Measurements from ENCODE around the gene FAM83G.
A peak's percentile ranks its signal among the peaks of the same experiment; 100 is the strongest.

FAM83G gene

GRCh38 chr17:18985475-18985874 lies 19.1 kb downstream of the FAM83G start:
- H3K27me3 Mint-ChIP-seq: no peaks in the 10 kb centered on the region
- H3K4me3 Mint-ChIP-seq: no peak overlapping the region
- H3K27ac Mint-ChIP-seq: no peak overlapping the region
- no peaks in the 10 kb centered on the region for H3K9me3 Mint-ChIP-seq
- peaks cover 4 to 16% of the 10 kb centered on the region in 2 donors for H3K4me1 Mint-ChIP-seq (ENCODE audit: low read depth in 2 of 2)
- no peaks in the 10 kb centered on the region for H3K36me3 Mint-ChIP-seq (ENCODE audit: insufficient read depth)
- DNase-seq (no peak), ATAC-seq (replicated peaks) (no peak)

DNA sequence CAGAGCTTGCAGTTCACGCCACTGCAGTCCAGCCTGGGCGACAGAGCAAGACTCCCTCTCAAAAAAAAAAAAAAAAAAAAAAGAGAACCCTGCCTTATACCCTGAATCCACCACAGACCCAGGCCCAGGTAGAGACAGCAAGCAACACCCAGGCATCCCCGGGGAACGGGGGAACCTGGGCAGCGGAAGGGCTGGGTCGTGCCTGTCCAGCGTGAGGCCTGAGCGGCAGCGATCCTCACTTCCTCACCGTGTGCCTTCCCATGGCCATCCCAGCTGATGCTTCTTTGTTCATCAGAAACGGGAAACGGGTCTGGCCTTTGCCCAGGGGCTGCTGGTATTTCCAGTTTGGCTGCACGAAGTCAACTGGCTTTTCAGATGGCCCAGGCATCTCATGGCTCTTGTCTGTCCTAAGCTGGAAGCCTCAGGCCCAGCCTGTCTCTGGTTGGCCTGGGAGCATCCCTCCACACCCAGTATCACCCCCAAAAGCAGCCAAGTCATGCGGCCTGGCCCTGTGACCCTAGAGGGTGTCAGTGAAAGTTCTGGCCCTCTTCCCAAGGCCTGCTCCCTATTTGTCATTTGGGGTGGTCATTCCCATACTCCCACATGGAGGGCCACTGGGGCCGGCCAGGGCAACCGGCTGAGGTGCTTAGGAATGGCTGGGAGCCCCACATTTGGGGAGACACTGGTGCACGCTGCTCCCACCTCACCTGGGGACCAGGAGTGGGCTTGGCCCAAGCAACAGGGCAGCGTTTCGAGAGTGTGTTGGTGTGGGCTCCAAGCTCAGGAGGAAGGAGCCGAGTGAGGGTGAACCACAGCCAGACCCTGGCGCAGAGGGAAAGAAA lies 20.1 kb downstream of the FAM83G start:
- H3K4me1 Mint-ChIP-seq (ENCODE audit: low read depth in 2 of 2): peaks cover 4 to 12% of the 10 kb centered on the region in 2 donors

DNA sequence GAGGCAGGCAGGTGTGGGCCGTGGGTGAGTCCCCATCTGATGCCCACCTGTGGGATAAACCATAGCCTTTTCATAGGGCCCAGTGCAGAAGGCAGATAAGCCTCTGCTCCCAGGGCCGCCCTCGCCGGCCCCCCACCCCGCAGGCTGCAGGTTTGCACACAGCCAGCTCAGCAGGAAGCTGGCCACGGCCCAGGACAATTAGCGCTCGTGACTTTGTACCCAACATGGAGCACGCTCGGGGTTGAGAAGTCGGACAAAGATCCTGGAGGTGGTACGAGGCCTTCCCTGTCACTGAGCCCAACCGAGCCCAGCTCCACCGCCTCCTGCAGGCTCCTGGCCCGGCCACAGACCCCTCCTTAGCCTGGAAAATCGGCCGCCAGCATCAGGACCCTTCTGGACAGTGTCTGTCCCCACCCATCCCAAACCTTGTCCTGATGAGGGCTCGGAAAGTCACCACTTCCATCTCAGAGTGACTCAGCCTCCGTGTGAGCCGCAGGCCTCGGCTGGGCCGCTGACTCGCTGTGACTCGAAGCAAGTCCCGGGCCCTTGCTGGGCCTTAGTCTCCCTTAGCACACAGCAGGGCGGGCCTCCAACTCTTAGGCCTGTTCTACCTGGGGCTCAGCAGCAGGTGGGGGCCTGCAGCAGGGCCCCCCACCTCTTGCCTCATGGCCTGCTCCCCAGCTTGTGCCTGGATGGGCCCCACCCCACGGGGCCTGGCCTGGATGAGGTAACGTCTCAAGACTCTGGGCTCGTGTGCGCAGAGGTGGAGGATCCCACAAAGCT lies 22.7 kb downstream of the FAM83G start:
- Mint-ChIP-seq H3K27ac (no peak overlapping the region), H3K9me3 (no peaks in the 10 kb centered on the region), H3K4me3 (no peak overlapping the region), H3K36me3 (ENCODE audit: insufficient read depth) (peaks cover 7% of the 10 kb centered on the region), H3K4me1 (ENCODE audit: low read depth in 2 of 2) (peaks cover 4 to 10% of the 10 kb centered on the region in 2 donors), H3K27me3 (no peaks in the 10 kb centered on the region)
- ATAC-seq (replicated peaks) (no peak), DNase-seq (no peak)

More for the DNA sequence above, 20.1 kb downstream of the FAM83G start:
- H3K4me3 Mint-ChIP-seq: no peak overlapping the region
- ATAC-seq (replicated peaks): no peak
- peaks cover 2% of the 10 kb centered on the region for H3K36me3 Mint-ChIP-seq (ENCODE audit: insufficient read depth)
- H3K27me3 Mint-ChIP-seq: no peaks in the 10 kb centered on the region
- DNase-seq: no peak
- H3K9me3 Mint-ChIP-seq: no peaks in the 10 kb centered on the region
- no peak overlapping the region for H3K27ac Mint-ChIP-seq

GRCh38 chr17:18981335-18981641 lies 23.3 kb downstream of the FAM83G start:
- H3K36me3 Mint-ChIP-seq (ENCODE audit: insufficient read depth): peaks cover 7% of the 10 kb centered on the region
- DNase-seq (no peak), ATAC-seq (replicated peaks) (no peak)
- no peak overlapping the region for H3K4me3 Mint-ChIP-seq
- no peaks in the 10 kb centered on the region for H3K9me3 Mint-ChIP-seq
- no peaks in the 10 kb centered on the region for H3K27me3 Mint-ChIP-seq
- no peak overlapping the region for H3K27ac Mint-ChIP-seq
- H3K4me1 Mint-ChIP-seq (ENCODE audit: low read depth in 2 of 2): peaks cover 4 to 10% of the 10 kb centered on the region in 2 donors

- H3K36me3 Mint-ChIP-seq (ENCODE audit: insufficient read depth): peaks cover 10% of the 10 kb centered on the region
- H3K27me3 Mint-ChIP-seq: no peaks in the 10 kb centered on the region
- DNase-seq: no peak
- H3K27ac Mint-ChIP-seq: peak overlapping the region in 1 of 2 donors; percentile 21
- H3K4me3 Mint-ChIP-seq: no peak overlapping the region
- no peak for ATAC-seq (replicated peaks)
- no peaks in the 10 kb centered on the region for H3K9me3 Mint-ChIP-seq
- H3K4me1 Mint-ChIP-seq (ENCODE audit: low read depth in 2 of 2): peaks cover under 1 to 7% of the 10 kb centered on the region in 2 donors
Observed at GRCh38 chr17:18980682-18981334, 23.8 kb downstream of the FAM83G start.

DNA sequence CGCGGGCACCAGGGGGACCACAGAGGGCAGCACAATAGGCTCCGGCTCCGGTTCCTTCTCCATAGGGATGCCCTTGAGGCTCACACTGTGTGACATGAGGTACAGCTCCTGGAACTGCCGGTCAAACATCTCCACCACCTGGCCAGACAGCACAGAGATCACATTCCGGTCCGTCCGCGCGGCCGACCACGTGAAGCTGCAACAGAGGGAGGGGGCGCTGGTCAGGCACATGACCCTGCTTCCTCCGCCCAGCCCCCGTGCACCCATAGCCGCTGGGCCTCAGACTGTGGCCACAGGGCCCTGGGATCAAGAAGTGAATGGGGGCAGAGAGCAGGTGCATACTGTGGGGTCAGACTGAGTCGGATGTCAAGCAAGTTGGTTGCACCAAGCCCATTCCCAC lies 25.9 kb downstream of the FAM83G start:
- H3K36me3 Mint-ChIP-seq (ENCODE audit: insufficient read depth): peaks cover 11% of the 10 kb centered on the region
- peaks cover 0 to 7% of the 10 kb centered on the region in 2 donors for H3K4me1 Mint-ChIP-seq (ENCODE audit: low read depth in 2 of 2)
- H3K4me3 Mint-ChIP-seq: no peak overlapping the region
- ATAC-seq (replicated peaks) (no peak), DNase-seq (no peak)
- H3K9me3 Mint-ChIP-seq: no peaks in the 10 kb centered on the region
- no peak overlapping the region for H3K27ac Mint-ChIP-seq
- H3K27me3 Mint-ChIP-seq: no peaks in the 10 kb centered on the region

- peaks cover 0 to 6% of the 10 kb centered on the region in 2 donors for H3K4me1 Mint-ChIP-seq (ENCODE audit: low read depth in 2 of 2)
- DNase-seq (no peak), ATAC-seq (replicated peaks) (no peak)
- no peaks in the 10 kb centered on the region for H3K27me3 Mint-ChIP-seq
- no peak overlapping the region for H3K4me3 Mint-ChIP-seq
- no peaks in the 10 kb centered on the region for H3K9me3 Mint-ChIP-seq
- H3K36me3 Mint-ChIP-seq (ENCODE audit: insufficient read depth): peaks cover 11% of the 10 kb centered on the region
- no peak overlapping the region for H3K27ac Mint-ChIP-seq
Observed at GRCh38 chr17:18978050-18978449, 26.5 kb downstream of the FAM83G start.

DNA sequence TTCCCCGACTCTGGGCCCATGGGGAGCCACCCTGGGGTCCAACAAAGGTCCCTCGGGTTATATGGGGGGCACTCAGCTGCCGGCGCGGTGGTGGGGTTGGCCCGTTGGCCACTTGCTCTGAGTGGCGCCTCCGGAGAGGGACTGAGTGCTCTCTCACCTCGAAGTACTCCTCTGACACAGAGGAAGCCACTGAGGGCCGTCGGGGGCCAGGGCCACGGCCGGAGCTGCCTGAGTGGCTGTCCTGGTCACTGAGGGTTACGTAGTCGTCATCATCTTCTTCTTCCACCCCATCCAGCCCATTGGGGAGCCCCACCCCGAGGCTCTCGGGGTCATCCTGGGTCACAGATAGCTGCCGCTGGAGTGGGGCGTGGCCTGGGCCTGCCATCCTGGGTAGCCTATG lies 26.9 kb downstream of the FAM83G start:
- H3K27me3 Mint-ChIP-seq: no peaks in the 10 kb centered on the region
- peaks cover 11% of the 10 kb centered on the region for H3K36me3 Mint-ChIP-seq (ENCODE audit: insufficient read depth)
- H3K9me3 Mint-ChIP-seq: no peaks in the 10 kb centered on the region
- peaks cover 0 to 6% of the 10 kb centered on the region in 2 donors for H3K4me1 Mint-ChIP-seq (ENCODE audit: low read depth in 2 of 2)
- no peak for DNase-seq
- no peak overlapping the region for H3K27ac Mint-ChIP-seq
- no peak for ATAC-seq (replicated peaks)
- H3K4me3 Mint-ChIP-seq: no peak overlapping the region

- ATAC-seq (replicated peaks): no peak
- Mint-ChIP-seq H3K27ac (no peak overlapping the region), H3K27me3 (no peaks in the 10 kb centered on the region)
Observed at GRCh38 chr17:18977021-18977420, 27.5 kb downstream of the FAM83G start.

DNA sequence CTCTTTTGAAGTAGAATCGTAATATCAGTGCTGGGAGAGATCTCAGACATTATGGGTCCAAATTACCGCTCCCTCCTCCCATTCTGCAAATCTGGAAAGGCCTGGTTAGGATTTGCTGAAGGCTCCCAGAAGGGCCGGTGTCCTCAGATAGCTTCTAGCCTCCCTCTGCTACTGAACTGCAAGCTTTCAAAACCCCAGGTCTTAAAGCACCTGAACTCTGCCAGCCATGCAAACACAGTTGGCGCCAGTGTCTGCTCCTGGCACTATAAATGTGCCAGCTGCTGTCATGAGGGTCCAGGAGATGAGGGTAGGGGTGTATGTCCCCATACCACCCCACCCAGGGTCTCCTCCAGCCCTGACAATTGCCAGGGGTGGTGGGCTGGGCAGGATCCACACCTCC lies 28.4 kb downstream of the FAM83G start:
- no peak overlapping the region for H3K4me3 Mint-ChIP-seq
- peaks cover 0 to 2% of the 10 kb centered on the region in 2 donors for H3K4me1 Mint-ChIP-seq (ENCODE audit: low read depth in 2 of 2)
- no peaks in the 10 kb centered on the region for H3K9me3 Mint-ChIP-seq
- H3K36me3 Mint-ChIP-seq (ENCODE audit: insufficient read depth): peaks cover 15% of the 10 kb centered on the region
- H3K27me3 Mint-ChIP-seq: no peaks in the 10 kb centered on the region
- ATAC-seq (replicated peaks) (no peak), DNase-seq (no peak)
- no peak overlapping the region for H3K27ac Mint-ChIP-seq

More at GRCh38 chr17:18977021-18977420, 27.5 kb downstream of the FAM83G start:
- Mint-ChIP-seq H3K36me3 (ENCODE audit: insufficient read depth) (peaks cover 11% of the 10 kb centered on the region), H3K9me3 (no peaks in the 10 kb centered on the region), H3K4me1 (ENCODE audit: low read depth in 2 of 2) (peaks cover 0 to 2% of the 10 kb centered on the region in 2 donors), H3K4me3 (no peak overlapping the region)
- no peak for DNase-seq

DNA sequence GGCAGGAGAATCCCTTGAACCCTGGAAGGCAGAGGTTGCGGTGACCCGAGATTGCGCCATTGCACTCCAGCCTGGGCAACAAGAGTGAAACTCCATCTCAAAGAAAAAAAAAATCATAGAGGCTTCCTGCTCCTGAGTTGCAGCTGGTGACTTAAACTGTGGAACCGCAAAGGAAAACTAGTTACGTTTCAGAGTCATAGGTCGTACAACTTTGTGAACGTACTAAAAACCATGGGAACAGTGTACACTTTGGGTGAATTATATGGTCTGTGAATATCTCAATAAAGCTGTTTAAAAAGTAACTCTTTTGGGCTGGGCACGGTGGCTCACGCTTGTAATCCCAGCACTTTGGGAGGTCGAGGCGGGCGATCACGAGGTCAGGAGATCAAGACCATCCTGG lies 29.0 kb downstream of the FAM83G start:
- H3K9me3 Mint-ChIP-seq: no peaks in the 10 kb centered on the region
- H3K27me3 Mint-ChIP-seq: no peaks in the 10 kb centered on the region

DNA sequence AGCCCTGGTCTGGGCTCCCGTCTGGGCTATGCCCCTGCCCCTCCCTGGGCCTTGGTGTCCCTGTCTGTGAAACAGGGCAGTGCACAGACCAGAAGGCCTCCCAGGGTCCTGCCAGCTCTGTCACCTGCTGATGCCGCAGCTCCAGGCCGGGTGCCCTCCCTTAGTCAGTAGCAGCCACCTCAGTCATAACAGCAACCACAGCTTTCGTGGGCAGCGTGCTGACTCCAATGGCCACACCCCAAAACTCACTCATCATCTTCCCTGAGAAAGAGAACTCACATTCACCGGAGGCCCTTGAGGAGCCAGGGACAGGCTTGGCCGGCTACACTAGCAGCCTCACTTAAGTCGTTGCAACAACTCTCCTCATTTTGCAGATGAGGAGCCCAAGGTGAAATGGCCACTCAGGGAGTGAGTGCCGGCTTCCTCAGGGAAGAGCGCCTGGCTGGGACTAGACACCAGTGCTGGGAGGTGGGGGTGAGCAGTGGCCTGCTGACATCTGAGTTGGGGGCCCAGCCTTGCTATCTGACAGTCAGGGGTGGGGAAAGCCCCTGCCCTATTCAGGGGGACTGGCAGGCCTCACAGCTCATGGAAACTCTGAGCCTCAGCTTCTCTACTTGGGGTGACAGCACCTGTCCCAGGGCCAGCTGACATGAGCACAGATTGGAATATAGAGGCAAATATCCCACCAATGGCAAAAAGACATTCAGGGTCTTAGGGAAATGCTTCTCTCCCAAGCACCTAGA lies 30.0 kb downstream of the FAM83G start:
- H3K4me1 Mint-ChIP-seq (ENCODE audit: low read depth in 2 of 2): peaks cover 0 to 4% of the 10 kb centered on the region in 2 donors
- no peaks in the 10 kb centered on the region for H3K9me3 Mint-ChIP-seq
- ATAC-seq (replicated peaks) (no peak), DNase-seq (no peak)
- no peak overlapping the region for H3K4me3 Mint-ChIP-seq
- H3K36me3 Mint-ChIP-seq (ENCODE audit: insufficient read depth): peaks cover 17% of the 10 kb centered on the region
- no peaks in the 10 kb centered on the region for H3K27me3 Mint-ChIP-seq
- H3K27ac Mint-ChIP-seq: no peak overlapping the region

More for the DNA sequence above, 29.0 kb downstream of the FAM83G start:
- Mint-ChIP-seq H3K4me1 (ENCODE audit: low read depth in 2 of 2) (peaks cover 0 to 2% of the 10 kb centered on the region in 2 donors), H3K4me3 (no peak overlapping the region), H3K27ac (no peak overlapping the region), H3K36me3 (ENCODE audit: insufficient read depth) (peaks cover 15% of the 10 kb centered on the region)
- ATAC-seq (replicated peaks): no peak
- DNase-seq: no peak

- Mint-ChIP-seq H3K4me3 (no peak overlapping the region), H3K27me3 (no peaks in the 10 kb centered on the region), H3K27ac (no peak overlapping the region), H3K4me1 (ENCODE audit: low read depth in 2 of 2) (peaks cover 0 to 5% of the 10 kb centered on the region in 2 donors), H3K36me3 (ENCODE audit: insufficient read depth) (peaks cover 11% of the 10 kb centered on the region), H3K9me3 (no peaks in the 10 kb centered on the region)
- ATAC-seq (replicated peaks): no peak
- no peak for DNase-seq
Observed at GRCh38 chr17:18971801-18972200, 32.8 kb downstream of the FAM83G start.

Measured in effector memory CD8-positive, alpha-beta T cell (primary cell).